ENCODE data around the gene HEG1. TPM values are rescaled to one million over a fixed set of nuclear protein-coding genes. Genes with fewer than 3 reads are reported as not detected.

Gene HEG1
- total and polyA plus RNA-seq, 2 experiments from 2014 or later, result 1.8 to 8.8 TPM

- TF ChIP-seq ZNF462 (CRISPR knock-in tag; IDR thresholded peaks at IDR 0.05) (no peak), CTCF (conservative IDR thresholded peaks at IDR 0.05; ENCODE audit: low read depth in 2 of 2) (no peak)
These were observed 1.7 kb downstream of the HEG1 start (continued) for GRCh38 chr3:125054062-125054448.

- Histone ChIP-seq H3K4me2 (peak overlapping the region; percentile 74; the same call in 1 of the 2 replicates), H3K27ac (ENCODE audit: low read depth) (no peak overlapping the region), H3K79me2 (replicated peaks; ENCODE audit: insufficient read depth) (peaks cover 14% of the 10 kb centered on the region; the same call in 1 of the 2 replicates), H3K36me3 (ENCODE audit: insufficient read depth) (no peaks in the 10 kb centered on the region; the same call in 1 of the 2 replicates), H4K20me1 (replicated peaks; ENCODE audit: insufficient read depth) (peaks cover 4% of the 10 kb centered on the region; the same call in 1 of the 2 replicates), H2AFZ (no peak overlapping the region), H3K9me2 (ENCODE audit: insufficient read depth) (no peaks in the 10 kb centered on the region), H3K27me3 (ENCODE audit: insufficient read depth) (peaks cover 39% of the 10 kb centered on the region), H3K4me1 (ENCODE audit: insufficient read depth) (peaks cover 55% of the 10 kb centered on the region), H3F3A (replicated peaks; ENCODE audit: low read depth) (peaks cover 20% of the 10 kb centered on the region), H3K4me3 (no peak overlapping the region)
- H3K36me3 Mint-ChIP-seq (ENCODE audit: low read depth), result no peaks in the 10 kb centered on the region; the same call in 2 of the 3 replicates
- no peak for ATAC-seq
- H3K4me1 Mint-ChIP-seq, result peaks cover 54% of the 10 kb centered on the region
- no peak overlapping the region for H3K27ac Mint-ChIP-seq
- DNase-seq (ENCODE audit: low spot score), result no peak
- no peak overlapping the region for H3K4me3 Mint-ChIP-seq
- peaks cover 35% of the 10 kb centered on the region for H3K27me3 Mint-ChIP-seq (ENCODE audit: insufficient read depth, low read depth, poor library complexity)
- H3K9me3 Mint-ChIP-seq, result no peaks in the 10 kb centered on the region
- no peak for TF ChIP-seq ZNF331 (CRISPR knock-in tag; IDR thresholded peaks at IDR 0.05; ENCODE audit: low read depth)
- no peak for TF ChIP-seq POLR2AphosphoS5 (IDR thresholded peaks at IDR 0.05; ENCODE audit: low read depth)
- no peak for TF ChIP-seq CTCF (conservative IDR thresholded peaks at IDR 0.05; ENCODE audit: low read depth in 2 of 2)
- no peak for TF ChIP-seq STAT1 (IDR thresholded peaks at IDR 0.05; ENCODE audit: unreplicated experiment)
- TF ChIP-seq CREB1 (CRISPR knock-in tag; IDR thresholded peaks at IDR 0.05; ENCODE audit: low read depth), result no peak
- no peak for TF ChIP-seq EZH2 (IDR thresholded peaks at IDR 0.05; ENCODE audit: low read depth, unreplicated experiment)
- no peak for TF ChIP-seq REST (IDR thresholded peaks at IDR 0.05; ENCODE audit: unreplicated experiment)
- no peak for TF ChIP-seq NANOG (IDR thresholded peaks at IDR 0.05; ENCODE audit: borderline replicate concordance)
- no peak for TF ChIP-seq ETS1 (IDR thresholded peaks at IDR 0.05)
These were observed 2.5 kb downstream of the HEG1 start for GRCh38 chr3:125053304-125053699.
